GM19351 (cell line): Measurements from ENCODE around the gene LIMS4.
"Not testable (repeated sequence)": the region's sequence is repeated elsewhere in the genome, so short reads cannot be mapped to it uniquely, and the experiment has no call there.

Experiments
- ATAC-seq: cut with Tn5 transposase; IDR thresholded peaks from one replicate; pipeline ENCODE4 v1.9.1; 2021; ENCODE audit warnings: mild to moderate bottlenecking, moderate library complexity; ENCODE audit not compliant: unreplicated experiment

The LIMS4 gene

DNA sequence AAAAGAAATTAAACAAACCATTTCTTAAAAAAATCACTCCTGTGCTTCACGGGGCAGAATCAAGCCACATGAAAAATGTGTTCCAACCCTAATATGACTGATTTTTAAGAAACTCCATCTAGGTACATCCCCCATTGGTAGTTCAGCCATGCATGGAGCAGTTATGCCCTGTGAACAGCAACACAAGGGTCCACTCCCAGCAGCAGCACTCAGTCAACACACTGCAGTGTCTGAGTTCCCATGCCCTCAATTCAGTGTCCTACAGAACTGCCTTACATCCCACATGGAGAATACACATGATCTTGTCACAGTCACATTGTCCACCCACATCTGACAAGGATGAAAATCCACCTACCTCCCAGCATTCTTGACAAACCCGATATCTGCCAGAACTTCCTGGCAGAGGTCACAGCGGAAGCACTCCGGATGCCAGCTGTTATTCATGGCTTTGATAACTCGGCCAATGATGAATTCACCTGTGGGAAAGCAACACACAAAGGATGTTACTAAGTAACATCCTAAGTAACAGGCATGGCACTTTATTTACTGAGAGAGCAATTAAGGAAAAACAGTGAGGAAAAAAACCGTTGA is 17.4 kb downstream of the LIMS4 start:
- not testable (repeated sequence) for ATAC-seq

DNA sequence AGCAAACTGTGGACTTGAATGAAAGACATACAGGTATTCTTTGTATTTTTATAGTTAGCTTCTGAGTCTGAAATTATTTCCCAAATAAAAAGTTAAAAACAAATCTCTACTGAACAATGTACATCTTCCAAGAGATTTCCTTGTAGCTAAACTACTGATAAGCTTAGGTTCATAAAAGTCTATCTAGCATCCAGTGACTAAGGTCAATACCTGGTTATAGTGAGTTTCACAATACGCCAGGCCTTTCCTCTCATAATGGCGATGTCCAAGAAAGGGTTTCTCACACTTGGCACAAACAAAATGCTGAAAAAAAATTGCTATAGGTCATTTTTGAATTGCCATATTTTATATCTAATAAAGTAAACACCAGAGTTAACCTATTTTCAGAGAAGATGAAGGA is 21.7 kb downstream of the LIMS4 start:
- ATAC-seq, result not testable (repeated sequence)

DNA sequence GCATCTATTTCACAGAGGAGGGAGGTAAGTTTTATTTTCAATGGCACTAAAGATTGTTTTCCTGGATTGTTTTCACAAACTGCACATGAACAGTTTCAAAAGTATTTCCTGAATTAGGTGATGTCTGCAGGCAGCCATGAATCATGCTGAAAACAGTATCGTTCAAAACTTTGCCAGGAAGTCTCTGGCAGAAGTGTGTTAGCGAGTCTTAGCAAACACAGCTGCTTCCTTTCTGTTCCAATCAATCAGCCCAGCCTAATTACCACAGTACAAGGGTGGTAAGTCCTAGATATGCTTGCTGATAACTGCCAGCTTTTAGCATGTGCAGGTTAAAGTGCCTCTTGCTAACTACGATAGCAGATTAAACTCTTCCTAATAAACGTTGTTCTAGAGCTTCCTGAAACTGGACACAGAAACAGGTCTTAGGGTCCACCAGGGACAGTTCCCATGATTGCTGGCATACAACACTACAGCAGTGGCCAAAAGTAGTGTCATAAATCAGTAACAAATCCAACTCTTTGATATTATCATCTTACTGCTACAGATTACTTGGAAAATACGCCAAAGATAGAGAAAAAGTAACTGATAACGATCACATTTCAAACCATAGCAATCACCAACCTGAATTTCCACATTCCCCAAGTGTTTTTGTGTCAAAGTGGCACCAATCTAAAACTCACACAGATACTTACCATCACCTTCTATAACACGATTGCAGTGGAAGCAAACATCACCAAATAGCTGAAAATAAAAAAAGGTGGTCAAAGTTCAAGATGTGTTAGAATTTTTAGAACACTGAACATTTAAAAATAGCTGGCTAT is 23.3 kb downstream of the LIMS4 start:
- ATAC-seq, result not testable (repeated sequence)

DNA sequence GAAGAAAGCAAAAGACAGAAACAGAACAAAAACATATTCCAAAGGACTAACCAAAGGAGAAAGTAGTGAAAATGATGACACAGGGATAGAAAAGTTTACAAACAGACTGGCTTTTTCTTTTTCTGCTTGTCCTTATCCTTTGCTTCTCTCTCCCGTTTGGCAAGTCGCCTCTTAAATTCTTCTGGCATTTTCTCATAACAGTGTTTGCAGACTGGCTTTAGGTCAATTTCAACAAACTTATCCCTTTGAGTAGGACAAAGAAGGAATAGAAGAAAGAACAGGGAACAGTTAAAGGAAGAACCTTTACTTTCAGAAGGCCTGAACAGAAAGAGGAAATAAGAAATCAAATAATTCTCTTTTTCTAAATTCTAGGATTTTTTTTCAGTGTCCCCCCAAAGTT is 26.0 kb downstream of the LIMS4 start:
- ATAC-seq, result not testable (repeated sequence)

DNA sequence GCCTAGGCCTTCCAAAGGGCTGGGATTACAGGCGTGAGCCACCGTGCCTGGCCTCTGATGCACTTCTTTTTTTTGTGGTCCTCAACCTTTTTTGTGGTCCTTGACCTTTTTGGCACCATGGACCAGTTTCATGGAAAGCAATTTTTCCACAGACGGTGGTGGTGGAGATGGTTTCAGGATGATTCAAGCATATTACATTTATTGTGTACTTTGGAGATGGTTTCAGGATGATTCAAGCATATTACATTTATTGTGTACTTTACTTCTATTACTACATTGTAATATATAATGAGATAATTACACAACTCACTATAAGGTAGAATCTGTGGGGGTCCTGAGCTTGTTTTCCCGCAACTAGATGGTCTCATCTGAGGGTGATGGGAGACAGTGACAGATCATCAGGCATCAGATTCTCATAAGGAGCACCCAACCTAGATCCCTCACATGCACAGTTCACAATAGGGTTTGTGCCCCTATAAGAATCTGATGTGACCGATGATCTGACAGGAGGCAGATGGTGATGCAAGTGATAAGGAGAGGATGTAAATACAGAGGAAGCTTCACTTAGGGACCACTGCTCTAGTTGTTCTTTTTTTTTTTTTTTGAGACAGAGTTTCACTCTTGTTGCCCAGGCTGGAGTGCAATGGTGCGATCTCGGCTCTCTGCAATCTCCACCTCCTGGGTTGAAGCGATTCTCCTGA is 29.2 kb downstream of the LIMS4 start:
- ATAC-seq, result not testable (repeated sequence)

DNA sequence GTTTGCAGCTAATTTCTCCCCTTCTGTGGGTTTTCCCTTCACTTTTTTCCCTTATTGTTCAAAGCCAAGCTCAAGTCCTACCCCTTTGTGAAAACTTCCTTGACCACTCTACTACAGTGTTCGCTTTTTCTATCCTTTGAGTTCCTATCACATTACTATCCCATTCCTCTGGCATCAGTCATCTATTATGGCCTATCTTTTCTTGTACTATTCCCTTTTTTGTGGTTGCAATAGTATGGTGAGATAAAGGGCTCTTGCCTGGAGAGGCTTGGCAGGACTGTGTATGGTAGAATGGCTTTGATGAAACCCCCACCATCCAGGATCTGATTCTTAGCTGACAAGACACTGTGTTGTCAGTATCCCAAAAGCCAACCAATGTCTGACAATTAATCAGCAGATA is 30.7 kb downstream of the LIMS4 start:
- ATAC-seq, result not testable (repeated sequence)

DNA sequence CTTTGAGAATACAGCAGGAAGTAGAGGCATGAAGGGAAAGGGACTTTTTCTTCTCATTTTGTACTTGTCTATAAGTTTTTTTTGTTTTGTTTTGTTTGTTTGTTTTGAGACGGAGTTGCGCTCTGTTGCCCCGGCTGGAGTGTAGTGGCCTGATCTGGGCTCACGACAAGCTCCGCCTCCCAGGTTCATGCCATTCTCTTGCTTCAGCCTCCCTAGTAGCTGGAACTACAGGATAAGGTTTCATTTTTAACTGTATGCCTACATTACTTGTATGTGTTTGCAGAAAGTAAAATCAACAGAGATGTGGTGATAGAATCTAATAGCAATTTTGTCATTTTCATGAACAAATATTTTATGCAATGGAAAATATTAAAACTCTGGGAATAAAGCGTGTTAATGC is 38.1 kb downstream of the LIMS4 start:
- ATAC-seq, result not testable (repeated sequence)

DNA sequence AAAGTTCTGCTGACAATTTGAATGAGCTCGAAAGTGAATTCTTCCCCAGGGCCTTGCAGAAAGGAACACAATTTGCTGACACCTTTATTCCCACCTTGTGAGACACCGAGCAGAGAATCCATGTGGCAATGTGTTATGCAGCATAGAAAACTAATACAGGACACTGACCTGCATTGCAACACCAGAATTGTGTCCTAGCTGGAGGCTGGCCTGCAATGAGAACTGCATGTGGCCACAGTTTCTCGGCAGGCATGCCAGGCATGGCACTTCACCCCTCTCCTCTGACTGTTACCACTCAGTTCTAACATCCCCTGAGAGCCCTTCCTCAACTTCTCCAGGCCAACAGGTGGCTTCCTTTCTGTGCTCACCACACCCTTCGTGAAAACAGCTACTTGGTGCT is 46.9 kb downstream of the LIMS4 start:
- not testable (repeated sequence) for ATAC-seq

DNA sequence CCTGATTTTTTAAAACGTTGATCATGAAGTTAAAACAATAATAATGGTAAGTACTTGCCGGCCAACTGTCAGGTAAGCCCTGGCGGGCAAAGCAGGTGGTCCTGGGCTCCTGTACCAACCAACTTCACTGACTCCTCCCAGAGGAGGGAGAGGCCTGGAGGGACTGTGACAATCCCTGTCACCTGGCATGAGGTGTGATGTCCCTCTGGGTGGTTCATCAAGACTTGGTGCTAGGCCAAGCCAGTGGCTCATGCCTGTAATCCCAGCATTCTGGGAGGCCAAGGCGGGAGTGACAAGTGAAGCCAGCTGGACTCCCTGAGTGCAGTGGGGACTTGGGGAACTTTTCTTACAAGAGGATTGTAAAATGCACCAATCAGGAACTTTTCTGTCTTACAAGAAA is 48.2 kb downstream of the LIMS4 start:
- ATAC-seq, result not testable (repeated sequence)

DNA sequence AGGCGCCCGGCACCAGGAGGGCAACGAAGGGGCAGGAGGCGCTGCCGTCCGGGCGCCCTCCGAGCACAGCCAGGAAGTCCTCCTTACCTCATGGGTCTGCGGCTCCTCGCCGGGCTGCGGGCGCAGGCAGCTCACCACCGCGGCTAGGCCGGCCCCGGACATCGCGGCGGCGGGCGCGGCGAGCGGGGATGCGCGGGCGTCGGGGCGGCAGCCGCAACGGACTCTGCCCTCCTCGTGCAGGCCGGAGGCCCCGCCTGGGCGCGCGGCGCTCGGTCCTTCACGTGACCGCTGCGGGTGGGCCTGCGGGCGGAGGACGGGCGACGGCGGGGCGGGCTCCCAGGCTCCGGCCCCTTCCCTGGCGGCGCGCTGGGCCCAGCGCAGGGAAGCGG is 49.0 kb downstream of the LIMS4 start:
- not testable (repeated sequence) for ATAC-seq

DNA sequence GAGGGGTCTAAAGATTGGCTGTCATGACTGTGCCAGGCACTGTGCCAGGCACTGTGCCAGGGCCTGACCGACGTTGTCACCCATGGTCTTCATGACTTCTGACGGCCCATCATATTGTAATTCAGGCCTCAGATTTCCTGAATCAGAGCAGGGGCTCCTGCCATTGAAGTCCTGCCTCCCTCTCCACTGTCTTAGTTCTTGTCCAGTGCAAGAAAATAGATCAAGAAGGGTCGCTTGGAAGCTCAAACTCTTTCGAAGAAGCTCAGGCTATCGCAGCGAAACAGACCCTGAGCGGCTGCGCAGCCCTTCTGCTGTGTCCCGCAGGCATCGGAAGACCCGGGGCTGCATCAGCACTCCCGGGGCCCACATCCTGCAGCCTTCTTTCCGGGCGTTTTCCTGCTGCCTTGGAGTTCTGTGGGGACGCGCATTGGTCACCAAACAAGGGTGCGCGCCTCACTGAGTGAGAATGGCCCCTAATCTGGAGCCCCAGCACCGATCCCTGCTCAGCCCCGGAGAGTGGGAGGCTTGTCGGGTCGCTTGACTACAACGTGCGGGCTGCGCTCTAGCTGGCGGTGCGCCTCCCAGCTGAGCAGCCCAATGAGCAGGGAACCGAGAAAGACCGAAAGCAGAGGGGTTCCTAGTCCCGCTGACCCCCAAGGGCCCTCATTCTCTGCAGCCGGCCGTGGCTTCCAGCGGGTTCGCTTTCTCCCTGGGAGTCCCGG is 49.6 kb downstream of the LIMS4 start:
- ATAC-seq, result not testable (repeated sequence)

DNA sequence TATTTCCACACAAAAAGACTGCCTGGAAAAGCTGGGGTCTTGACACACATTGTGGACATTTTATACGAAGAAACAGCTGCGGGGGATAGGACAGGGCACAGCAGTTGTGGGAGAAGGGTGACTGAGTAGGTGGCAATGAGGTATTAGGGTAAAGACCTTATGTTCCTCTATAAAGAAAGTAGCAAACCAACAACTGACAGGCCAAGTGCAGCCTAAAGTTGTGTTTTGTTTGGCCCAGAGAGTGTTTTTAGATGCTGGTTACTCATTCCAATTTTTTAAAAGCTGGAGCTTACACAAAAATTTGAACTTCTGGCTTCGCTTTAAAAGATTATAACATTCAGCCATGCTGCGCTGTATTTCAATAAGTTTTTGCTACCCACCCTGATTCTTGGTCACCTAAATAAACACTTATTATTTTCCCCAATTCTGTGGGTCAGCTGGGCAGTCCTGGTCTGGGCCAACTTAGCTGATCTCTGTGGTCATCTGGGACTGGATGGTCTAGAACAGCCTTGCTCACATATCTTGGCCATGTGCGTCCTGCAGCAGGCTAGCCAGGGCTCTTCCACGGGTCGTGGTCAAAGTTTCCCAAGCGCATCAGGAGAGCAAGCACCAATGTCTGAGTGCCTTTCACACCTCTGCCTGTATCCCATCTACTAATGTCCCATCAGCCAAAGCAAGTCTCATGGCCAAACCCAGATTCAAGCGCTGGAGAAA is 51.8 kb downstream of the LIMS4 start:
- ATAC-seq, result not testable (repeated sequence)

DNA sequence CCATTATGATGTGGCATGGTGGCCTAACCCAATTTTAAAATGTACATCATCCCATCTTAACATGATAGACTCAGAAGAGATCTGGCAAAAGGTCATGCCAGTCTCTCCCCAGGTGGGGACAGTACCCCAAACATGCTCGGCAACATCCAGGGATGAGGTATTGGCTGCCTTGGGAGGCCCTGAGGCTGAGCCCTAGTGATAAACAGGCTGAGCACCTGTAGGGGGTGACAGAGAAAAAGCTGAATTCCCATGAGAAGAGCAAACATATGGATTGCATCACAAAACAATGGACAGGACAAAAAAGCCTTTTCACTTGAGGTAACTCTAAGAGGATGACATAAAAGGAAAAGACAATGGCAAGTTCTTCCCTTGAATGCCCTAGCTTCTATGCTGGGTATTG is 65.5 kb downstream of the LIMS4 start:
- ATAC-seq, result not testable (repeated sequence)

DNA sequence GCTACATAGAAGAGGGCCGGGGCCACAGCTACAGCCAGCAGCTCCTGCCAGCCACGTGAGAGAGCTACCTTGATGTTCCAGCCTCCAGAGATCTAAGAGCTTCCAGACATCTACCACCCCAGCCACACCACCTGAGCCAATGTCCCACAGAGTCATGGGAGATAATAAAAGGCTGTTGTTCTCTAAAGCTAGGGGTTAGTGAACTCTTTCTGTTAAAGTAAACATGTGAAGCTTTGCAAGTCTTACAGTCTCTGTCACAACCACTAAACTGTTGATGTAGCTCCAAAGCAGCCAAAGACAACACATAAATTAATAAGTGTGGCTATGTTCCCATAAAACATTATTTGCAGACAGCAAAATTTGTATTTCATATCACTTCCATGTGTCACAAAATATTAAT is 67.6 kb downstream of the LIMS4 start:
- not testable (repeated sequence) for ATAC-seq

DNA sequence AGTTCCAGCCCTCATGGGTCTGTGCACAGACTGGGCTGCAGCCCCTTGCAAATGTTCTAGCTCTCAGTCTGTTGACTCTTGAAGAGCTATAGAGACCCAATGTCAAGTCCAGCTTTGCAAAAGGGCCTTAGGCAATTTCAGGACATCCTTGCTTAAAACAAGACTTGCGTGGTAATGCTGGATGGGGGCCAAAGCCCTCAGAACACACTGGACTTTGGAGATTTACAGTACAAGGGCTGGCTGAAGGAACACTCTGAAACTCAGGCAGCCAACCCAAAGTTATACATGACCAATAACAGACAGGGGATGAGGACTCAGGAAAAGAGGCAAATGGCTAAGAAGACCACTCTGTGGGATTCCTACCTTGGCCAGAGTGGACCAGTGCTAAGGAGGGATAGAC is 68.4 kb downstream of the LIMS4 start:
- ATAC-seq, result not testable (repeated sequence)

DNA sequence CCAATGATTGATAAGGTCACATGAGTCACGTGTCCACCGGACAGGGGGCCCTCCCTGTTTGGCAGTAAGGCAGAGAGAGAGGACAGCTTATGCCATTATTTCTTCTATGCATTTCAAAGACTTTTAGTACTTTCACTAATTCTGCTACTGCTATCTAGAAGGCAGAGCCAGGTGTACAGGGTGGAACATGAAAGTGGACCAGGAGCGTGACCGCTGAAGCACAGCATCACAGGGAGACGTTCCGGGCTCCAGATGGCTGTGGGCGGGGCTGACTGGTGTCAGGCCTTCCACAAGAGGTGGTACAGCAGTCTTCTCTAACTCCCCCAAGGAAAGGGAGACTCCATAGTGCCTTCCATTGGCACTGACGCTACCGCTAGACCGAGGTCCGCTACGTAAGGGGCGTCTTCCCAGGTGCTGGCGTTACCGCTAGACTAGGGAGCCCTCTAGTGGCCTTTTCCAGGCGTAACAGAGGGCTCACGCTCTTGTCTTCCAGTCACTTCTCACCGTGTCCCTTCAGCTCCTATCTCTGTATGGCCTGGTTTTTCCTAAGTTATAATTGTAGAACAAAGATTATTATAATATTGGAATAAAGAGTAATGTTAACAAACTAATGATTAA is 71.5 kb downstream of the LIMS4 start:
- peak; percentile 75 for ATAC-seq

DNA sequence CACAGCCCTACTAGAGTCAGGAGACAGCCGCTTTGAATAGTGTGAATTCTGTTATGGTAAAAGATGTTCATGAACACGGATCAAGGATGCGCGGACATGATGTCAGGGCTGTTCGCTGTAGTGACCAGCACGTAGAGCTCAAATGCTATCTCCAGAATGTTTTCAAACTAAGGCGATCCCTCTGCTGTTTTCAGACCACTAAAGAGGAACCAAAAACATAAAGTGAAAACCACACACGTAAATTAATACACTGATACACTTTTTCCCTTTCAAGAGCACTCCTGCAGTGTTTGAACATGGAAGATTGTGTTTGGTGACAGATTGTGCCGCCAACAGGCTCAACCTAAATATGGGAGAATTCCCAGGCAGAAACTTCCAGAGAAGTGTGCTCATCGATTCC is 73.2 kb downstream of the LIMS4 start:
- not testable (repeated sequence) for ATAC-seq

DNA sequence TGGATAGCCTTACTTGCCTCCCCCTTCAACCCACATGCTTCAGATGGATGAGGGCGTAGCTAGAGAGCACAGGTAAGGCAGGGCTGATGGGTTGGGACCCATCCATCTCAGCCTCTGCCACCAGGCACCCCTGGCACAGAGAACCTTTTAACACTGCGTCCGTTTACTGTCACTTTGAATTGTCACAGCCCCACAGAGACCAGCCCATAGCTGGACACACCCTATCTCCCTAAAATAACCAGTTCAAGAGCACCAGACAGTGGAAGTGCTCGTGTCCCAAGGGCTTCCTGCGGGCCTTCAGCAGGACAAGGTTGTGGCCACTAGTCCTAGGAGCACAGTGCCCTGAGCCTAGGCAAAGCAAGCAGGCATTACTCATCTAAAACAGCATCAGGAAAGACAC is 76.6 kb downstream of the LIMS4 start:
- ATAC-seq, result not testable (repeated sequence)
